Measurements from ENCODE around the gene FASTK. TPM values are rescaled to one million over a fixed set of nuclear protein-coding genes. Genes with fewer than 3 reads are reported as not detected.
A peak's percentile ranks its signal among the peaks of the same experiment; 100 is the strongest.

Gene FASTK
- total RNA-seq, 1 donor from 2014 or later: 97.6 TPM

DNA sequence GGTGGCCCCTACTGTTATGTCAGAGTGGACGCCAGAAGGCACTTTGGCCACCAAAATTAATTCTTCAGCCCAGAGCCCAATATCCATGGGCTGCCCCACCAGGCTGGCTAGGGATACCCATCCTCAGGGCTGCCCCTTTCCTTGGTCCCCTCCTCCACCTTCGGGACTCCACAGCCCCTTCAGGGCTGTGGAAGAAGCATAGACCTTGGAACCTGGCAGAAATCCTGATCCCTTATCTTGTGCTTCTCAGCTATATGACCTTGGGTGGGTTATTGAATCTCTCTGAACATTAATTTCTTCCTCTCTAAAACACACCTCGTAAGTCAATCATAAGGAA lies 3.2 kb upstream of the FASTK start:
- Mint-ChIP-seq H3K27me3 (ENCODE audit: low read depth) (no peaks in the 10 kb centered on the region), H3K27ac (no peak overlapping the region), H3K9me3 (no peaks in the 10 kb centered on the region), H3K36me3 (no peaks in the 10 kb centered on the region), H3K4me3 (peak overlapping the region; percentile 65), H3K4me1 (peaks cover 49% of the 10 kb centered on the region)
- TF ChIP-seq, protein P1, sequence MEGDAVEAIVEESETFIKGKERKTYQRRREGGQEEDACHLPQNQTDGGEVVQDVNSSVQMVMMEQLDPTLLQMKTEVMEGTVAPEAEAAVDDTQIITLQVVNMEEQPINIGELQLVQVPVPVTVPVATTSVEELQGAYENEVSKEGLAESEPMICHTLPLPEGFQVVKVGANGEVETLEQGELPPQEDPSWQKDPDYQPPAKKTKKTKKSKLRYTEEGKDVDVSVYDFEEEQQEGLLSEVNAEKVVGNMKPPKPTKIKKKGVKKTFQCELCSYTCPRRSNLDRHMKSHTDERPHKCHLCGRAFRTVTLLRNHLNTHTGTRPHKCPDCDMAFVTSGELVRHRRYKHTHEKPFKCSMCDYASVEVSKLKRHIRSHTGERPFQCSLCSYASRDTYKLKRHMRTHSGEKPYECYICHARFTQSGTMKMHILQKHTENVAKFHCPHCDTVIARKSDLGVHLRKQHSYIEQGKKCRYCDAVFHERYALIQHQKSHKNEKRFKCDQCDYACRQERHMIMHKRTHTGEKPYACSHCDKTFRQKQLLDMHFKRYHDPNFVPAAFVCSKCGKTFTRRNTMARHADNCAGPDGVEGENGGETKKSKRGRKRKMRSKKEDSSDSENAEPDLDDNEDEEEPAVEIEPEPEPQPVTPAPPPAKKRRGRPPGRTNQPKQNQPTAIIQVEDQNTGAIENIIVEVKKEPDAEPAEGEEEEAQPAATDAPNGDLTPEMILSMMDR (IDR thresholded peaks at IDR 0.05; ENCODE audit: unreplicated experiment): no peak
- no peak for DNase-seq (ENCODE audit: low spot score in 2 of 2, unreplicated experiment in 2 of 2)

DNA sequence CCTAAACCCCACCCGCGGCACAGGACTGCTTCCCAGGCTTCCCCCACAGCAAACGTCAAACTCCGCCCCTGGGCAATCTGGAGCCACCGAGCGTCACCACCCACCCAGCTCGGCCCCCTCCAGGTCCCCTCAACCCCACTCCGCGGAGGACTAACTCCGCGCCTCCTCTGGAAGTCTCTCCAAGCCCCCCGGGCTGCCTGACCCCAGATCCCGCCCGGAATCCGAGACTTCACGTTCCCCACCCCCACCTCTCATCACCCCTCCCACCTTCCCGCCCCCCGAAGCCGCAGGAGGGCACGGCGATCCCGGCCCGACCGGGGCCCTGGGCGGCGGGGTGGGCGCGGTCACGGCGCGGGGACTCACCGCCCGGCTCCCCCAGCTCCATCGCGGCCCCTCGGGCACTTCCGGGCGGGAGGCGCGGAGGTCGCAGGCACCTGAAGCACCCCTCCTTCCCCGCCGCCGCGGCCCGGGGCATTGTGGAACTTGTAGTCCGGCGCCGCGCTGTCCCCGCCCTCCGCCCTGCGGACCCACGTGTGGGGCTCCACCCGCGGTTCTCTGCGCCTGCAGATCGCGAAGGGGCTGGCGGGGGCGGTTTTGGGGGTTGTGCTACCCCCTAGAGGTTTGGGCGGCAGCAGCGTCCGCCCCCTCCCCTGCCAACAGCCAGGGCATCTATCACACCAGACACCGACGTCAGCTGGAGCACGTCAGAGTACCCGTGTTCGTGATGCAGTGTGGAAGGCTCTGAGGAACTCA lies 2.6 kb upstream of the FASTK start, which contains the start of gene TMUB1:
Gene TMUB1 (minus strand): TSS at position 423 of the 753 bp plus-strand sequence. CDS start 930 bp downstream, outside the sequence.
- DNase-seq (ENCODE audit: low spot score in 2 of 2, unreplicated experiment in 2 of 2): peak in 1 of 2 experiments; percentile 80
- Mint-ChIP-seq H3K4me1 (peaks cover 46% of the 10 kb centered on the region), H3K4me3 (peak within 1 kb of the TSS; percentile 72), H3K9me3 (no peaks in the 10 kb centered on the region), H3K27me3 (ENCODE audit: low read depth) (no peaks in the 10 kb centered on the region), H3K36me3 (no peaks in the 10 kb centered on the region), H3K27ac (peak within 1 kb of the TSS; percentile 41)
- TF ChIP-seq, protein P1 (IDR thresholded peaks at IDR 0.05; ENCODE audit: unreplicated experiment): no peak

DNA sequence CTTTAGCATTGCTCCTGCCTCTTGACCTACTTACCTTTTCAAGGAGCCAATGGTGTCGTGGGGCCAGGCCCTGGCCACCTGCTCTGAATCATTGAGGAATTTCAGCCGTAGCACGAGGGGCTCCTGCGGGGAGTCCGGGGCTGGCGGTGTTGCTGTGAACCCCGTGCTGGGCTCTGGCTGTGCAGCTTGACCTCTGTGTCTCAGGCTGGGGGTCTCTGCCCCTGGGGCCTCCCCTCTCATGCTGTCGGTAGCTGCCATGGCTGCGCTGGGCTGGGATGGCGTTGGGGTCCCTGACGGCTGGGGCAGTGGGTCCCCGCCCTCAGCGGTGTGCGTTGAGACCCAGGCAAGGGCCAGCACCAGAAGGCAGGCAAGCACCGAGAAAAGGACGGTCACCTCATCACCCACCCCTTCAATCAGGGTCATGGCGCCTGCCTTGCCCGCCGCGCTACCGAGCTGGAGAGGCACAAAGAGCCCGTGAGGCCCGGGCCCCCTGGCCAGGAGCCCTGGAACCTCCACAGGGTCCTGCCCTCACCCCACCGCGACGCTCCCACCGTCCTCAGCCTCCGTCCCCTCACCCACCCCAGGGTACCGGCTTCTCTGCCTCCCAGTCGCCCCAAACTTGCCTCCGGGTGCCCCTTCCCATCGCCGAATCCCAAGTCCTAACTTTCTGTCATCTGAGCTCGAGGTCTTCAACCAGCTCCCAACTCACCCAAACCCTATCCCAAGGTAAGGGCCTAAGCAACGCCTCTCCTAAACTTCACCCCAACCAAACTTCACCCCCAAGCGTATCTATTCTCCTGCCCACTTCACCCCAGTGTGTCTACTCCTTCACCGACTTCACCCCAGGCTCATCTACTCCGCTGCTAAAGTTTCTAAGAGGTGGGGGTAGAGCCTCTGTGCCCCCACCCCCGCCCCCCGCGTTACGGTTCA lies 1.8 kb upstream of the FASTK start:
- DNase-seq (ENCODE audit: low spot score in 2 of 2, unreplicated experiment in 2 of 2): no peak
- no peaks in the 10 kb centered on the region for H3K9me3 Mint-ChIP-seq
- TF ChIP-seq, protein P1 (IDR thresholded peaks at IDR 0.05; ENCODE audit: unreplicated experiment): no peak
- peaks cover 46% of the 10 kb centered on the region for H3K4me1 Mint-ChIP-seq
- H3K27me3 Mint-ChIP-seq (ENCODE audit: low read depth): no peaks in the 10 kb centered on the region
- peak overlapping the region; percentile 41 for H3K27ac Mint-ChIP-seq
- H3K36me3 Mint-ChIP-seq: no peaks in the 10 kb centered on the region
- peak overlapping the region; percentile 72 for H3K4me3 Mint-ChIP-seq

DNA sequence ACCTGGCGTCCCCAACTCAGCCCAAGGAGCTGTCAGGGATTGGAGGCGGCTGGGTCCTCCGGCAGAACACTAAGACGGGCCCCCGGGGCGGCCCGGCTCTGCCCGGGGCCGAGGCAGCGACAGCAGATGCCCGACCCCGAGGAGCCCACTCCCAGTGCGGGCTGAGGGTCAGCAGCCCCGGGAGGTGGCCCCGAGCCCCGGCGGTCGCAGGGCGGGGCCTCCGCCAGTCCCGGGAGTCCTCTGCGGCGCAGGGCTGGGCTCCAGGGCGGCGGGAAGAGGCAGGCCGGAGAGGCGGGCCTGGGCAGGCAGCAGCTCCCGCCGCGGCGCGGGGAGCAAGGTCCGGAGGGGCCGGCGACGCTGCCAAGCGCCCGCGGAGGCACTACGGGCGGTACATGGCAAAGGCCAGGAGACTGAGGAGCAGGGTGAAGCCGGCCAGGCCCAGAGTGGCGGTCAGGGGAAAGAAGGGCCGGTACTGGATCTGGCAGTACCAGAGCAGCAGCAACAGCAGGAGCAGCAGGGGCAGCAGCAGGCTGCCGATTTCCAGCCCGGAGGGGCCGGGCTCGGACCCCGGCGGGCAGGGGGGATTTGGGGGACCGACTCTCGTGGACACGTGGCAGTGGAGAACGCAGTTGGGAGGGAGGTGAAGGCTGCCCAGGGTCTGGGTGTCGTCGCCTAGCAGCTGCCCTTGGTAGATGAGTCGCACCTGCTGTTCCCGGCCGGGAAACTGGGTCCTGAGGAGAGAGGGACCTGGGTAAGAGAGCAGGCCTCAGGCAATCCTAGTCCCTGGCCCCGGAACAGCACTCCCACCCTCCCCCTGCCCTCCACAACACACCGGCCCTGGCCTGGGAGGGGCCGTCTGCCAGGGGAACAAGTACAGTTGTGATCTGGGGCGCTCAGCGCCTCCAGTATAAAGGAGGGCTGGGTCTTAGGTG lies 827 bp upstream of the FASTK start:
- TF ChIP-seq, protein P1 (IDR thresholded peaks at IDR 0.05; ENCODE audit: unreplicated experiment): no peak
- peak overlapping the region; percentile 72 for H3K4me3 Mint-ChIP-seq
- H3K9me3 Mint-ChIP-seq: no peaks in the 10 kb centered on the region
- H3K27ac Mint-ChIP-seq: peak overlapping the region; percentile 61
- peaks cover 46% of the 10 kb centered on the region for H3K4me1 Mint-ChIP-seq
- no peak for DNase-seq (ENCODE audit: low spot score in 2 of 2, unreplicated experiment in 2 of 2)
- H3K36me3 Mint-ChIP-seq: no peaks in the 10 kb centered on the region
- no peaks in the 10 kb centered on the region for H3K27me3 Mint-ChIP-seq (ENCODE audit: low read depth)

DNA sequence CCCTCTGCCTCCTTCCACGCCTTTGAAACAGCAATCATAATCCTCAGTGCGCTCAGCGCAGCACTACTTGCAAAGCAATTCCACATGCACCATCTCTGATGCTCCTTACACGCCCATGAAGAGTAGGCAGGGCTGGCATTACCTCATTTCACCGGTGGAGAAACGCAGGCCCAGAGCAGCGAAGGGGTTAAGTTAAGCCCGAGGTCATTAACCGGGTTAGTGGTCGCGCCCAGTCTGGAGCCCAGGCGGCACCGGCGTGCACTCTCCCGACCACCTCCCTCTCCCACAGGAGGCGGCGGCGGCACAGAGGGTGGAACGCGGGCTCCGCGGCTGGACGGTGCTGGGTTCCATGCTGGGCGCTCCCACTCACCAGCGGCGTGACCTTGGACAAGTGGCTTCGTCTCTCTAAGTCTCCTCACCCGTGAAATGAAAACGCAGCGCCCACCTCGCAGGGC lies 515 bp downstream of the FASTK start:
- H3K4me3 Mint-ChIP-seq: peak overlapping the region; percentile 71
- no peaks in the 10 kb centered on the region for H3K27me3 Mint-ChIP-seq (ENCODE audit: low read depth)
- H3K27ac Mint-ChIP-seq: peak overlapping the region; percentile 83
- TF ChIP-seq, protein P1 (IDR thresholded peaks at IDR 0.05; ENCODE audit: unreplicated experiment): no peak
- H3K4me1 Mint-ChIP-seq: peaks cover 37% of the 10 kb centered on the region
- no peak for DNase-seq (ENCODE audit: low spot score in 2 of 2, unreplicated experiment in 2 of 2)
- peaks cover 7% of the 10 kb centered on the region for H3K36me3 Mint-ChIP-seq
- no peaks in the 10 kb centered on the region for H3K9me3 Mint-ChIP-seq
